ENCODE data around the gene FAT2. TPM values are rescaled to one million over a fixed set of nuclear protein-coding genes. Genes with fewer than 3 reads are reported as not detected.

Gene FAT2, protein sequence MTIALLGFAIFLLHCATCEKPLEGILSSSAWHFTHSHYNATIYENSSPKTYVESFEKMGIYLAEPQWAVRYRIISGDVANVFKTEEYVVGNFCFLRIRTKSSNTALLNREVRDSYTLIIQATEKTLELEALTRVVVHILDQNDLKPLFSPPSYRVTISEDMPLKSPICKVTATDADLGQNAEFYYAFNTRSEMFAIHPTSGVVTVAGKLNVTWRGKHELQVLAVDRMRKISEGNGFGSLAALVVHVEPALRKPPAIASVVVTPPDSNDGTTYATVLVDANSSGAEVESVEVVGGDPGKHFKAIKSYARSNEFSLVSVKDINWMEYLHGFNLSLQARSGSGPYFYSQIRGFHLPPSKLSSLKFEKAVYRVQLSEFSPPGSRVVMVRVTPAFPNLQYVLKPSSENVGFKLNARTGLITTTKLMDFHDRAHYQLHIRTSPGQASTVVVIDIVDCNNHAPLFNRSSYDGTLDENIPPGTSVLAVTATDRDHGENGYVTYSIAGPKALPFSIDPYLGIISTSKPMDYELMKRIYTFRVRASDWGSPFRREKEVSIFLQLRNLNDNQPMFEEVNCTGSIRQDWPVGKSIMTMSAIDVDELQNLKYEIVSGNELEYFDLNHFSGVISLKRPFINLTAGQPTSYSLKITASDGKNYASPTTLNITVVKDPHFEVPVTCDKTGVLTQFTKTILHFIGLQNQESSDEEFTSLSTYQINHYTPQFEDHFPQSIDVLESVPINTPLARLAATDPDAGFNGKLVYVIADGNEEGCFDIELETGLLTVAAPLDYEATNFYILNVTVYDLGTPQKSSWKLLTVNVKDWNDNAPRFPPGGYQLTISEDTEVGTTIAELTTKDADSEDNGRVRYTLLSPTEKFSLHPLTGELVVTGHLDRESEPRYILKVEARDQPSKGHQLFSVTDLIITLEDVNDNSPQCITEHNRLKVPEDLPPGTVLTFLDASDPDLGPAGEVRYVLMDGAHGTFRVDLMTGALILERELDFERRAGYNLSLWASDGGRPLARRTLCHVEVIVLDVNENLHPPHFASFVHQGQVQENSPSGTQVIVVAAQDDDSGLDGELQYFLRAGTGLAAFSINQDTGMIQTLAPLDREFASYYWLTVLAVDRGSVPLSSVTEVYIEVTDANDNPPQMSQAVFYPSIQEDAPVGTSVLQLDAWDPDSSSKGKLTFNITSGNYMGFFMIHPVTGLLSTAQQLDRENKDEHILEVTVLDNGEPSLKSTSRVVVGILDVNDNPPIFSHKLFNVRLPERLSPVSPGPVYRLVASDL (N-terminal part only)
- polyA plus RNA-seq (2013, experiment 1 of 2) = not detected
- polyA plus RNA-seq (2013, experiment 2 of 2) = not detected

DNA sequence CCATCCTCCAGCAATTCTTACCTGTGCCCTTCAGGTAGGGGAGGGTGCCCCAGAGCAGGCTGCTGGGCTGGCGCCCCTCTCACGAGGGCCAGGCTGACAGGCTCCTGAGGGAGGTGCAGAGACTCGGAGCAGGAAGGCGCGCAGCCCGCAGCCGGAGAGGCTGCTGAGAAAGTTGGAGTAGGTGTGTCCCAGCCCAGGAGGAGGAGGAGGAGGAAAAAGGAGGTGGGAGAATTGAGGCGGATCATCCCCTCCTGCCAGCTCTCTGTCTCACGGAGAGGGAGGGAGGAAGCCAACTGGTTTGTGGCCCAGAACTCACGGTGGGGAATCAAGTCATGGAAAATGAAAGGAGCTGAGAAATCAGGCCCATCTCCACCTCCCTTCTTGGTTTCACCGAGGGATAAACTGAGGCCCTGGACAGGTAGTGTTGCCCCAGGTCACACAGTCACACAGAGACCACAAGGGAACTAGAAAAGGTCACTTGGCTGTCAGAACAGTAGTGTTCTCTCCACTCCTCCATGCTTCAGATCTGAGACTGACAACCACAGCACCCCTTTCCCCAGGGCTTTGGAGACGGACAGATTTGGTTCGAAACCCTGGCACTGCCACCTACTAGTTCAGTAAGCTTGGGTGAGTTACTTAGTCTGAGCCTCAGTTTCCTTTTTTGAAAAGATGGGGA is at the start of gene FAT2:
TSS of gene FAT2 (minus strand) at position 188 of the 676 bp plus-strand sequence. CDS start 22,400 bp downstream, outside the sequence.
- Histone ChIP-seq H2BK120ac (ENCODE audit: low read depth, low read length) (no peak within 1 kb of the TSS), H2AK5ac (ENCODE audit: low read length, severe bottlenecking) (peak within 1 kb of the TSS; percentile 66), H2BK15ac (ENCODE audit: low read depth, poor library complexity, severe bottlenecking) (no peak within 1 kb of the TSS), H3K18ac (ENCODE audit: low read depth in 1 of 2, low read length in 2 of 2) (no peak within 1 kb of the TSS), H3K4me1 (ENCODE audit: control insufficient read depth, insufficient read depth, low read depth, low read length) (peaks cover 36% of the 10 kb centered on the region), H3K36me3 (ENCODE audit: control insufficient read depth in 1 of 2, insufficient read depth in 2 of 2, low read depth in 1 of 2, low read length in 2 of 2) (no peaks in the 10 kb centered on the region), H2AFZ (ENCODE audit: low read depth, low read length) (no peak within 1 kb of the TSS), H3K27me3 (ENCODE audit: control insufficient read depth in 1 of 2, insufficient read depth in 1 of 2, low read length in 2 of 2) (peaks cover 0 to 25% of the 10 kb centered on the region in 2 experiments), H2BK5ac (ENCODE audit: low read depth, low read length, poor library complexity, severe bottlenecking) (no peak within 1 kb of the TSS), H3K14ac (ENCODE audit: low read length in 2 of 2) (no peak within 1 kb of the TSS), H3K4ac (ENCODE audit: low read depth in 1 of 2, low read length in 2 of 2) (no peak within 1 kb of the TSS), H3K9me3 (ENCODE audit: control insufficient read depth, low read length) (no peaks in the 10 kb centered on the region), H3K4me3 (ENCODE audit: insufficient read depth in 1 of 2, low read depth in 1 of 2, low read length in 2 of 2) (no peak within 1 kb of the TSS), H3K23ac (ENCODE audit: low read length in 2 of 2) (no peak within 1 kb of the TSS), H3K9ac (ENCODE audit: low read length) (no peak within 1 kb of the TSS), H2BK12ac (ENCODE audit: low read length in 2 of 2) (no peak within 1 kb of the TSS), H4K91ac (ENCODE audit: low read length) (no peak within 1 kb of the TSS), H3K4me2 (ENCODE audit: low read length, poor library complexity, severe bottlenecking) (no peak within 1 kb of the TSS), H3K79me1 (replicated peaks; ENCODE audit: low read length, poor library complexity, severe bottlenecking) (no peaks in the 10 kb centered on the region), H4K8ac (ENCODE audit: low read length) (no peak within 1 kb of the TSS), H3K27ac (ENCODE audit: low read length, poor library complexity, severe bottlenecking) (no peak within 1 kb of the TSS)
- no peak for DNase-seq
- 30% methylated on average over 11 of the region's 13 CpGs for WGBS

DNA sequence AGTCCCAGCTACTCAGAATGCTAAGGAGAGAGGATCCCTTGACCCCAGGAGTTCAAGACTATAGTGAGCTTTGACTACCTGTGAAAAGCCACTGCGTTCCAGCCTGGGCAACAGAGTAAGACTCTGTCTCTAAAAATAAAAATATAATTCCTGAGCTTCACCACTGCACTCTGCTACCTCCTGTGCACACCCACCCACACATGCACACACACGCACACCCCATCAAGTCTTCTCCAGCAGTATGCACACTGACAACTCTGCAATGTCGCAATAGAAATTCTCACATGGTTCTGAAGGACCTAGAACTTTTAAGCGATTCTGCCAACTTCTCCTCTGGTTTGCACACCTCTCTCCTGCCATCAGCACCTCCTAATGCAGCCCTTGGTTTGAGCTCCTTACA is 47.5 kb upstream of the FAT2 start:
- Histone ChIP-seq H3K4me2 (ENCODE audit: low read length, poor library complexity, severe bottlenecking) (no peak overlapping the region), H4K91ac (ENCODE audit: low read length) (no peak overlapping the region), H2BK12ac (ENCODE audit: low read length in 2 of 2) (no peak overlapping the region), H3K27me3 (ENCODE audit: control insufficient read depth in 1 of 2, insufficient read depth in 1 of 2, low read length in 2 of 2) (peaks cover 0 to 48% of the 10 kb centered on the region in 2 experiments), H3K4me1 (ENCODE audit: control insufficient read depth, insufficient read depth, low read depth, low read length) (no peaks in the 10 kb centered on the region), H3K9me3 (ENCODE audit: control insufficient read depth, low read length) (no peaks in the 10 kb centered on the region), H3K79me1 (replicated peaks; ENCODE audit: low read length, poor library complexity, severe bottlenecking) (no peaks in the 10 kb centered on the region), H3K36me3 (ENCODE audit: control insufficient read depth in 1 of 2, insufficient read depth in 2 of 2, low read depth in 1 of 2, low read length in 2 of 2) (no peaks in the 10 kb centered on the region), H3K18ac (ENCODE audit: low read depth in 1 of 2, low read length in 2 of 2) (no peak overlapping the region), H3K27ac (ENCODE audit: low read length, poor library complexity, severe bottlenecking) (no peak overlapping the region), H2AK5ac (ENCODE audit: low read length, severe bottlenecking) (no peak overlapping the region), H2AFZ (ENCODE audit: low read depth, low read length) (no peak overlapping the region), H2BK15ac (ENCODE audit: low read depth, poor library complexity, severe bottlenecking) (no peak overlapping the region), H4K8ac (ENCODE audit: low read length) (no peak overlapping the region), H2BK120ac (ENCODE audit: low read depth, low read length) (no peak overlapping the region), H2BK5ac (ENCODE audit: low read depth, low read length, poor library complexity, severe bottlenecking) (no peak overlapping the region), H3K4ac (ENCODE audit: low read depth in 1 of 2, low read length in 2 of 2) (no peak overlapping the region), H3K9ac (ENCODE audit: low read length) (no peak overlapping the region), H3K23ac (ENCODE audit: low read length in 2 of 2) (no peak overlapping the region), H3K4me3 (ENCODE audit: insufficient read depth in 1 of 2, low read depth in 1 of 2, low read length in 2 of 2) (no peak overlapping the region), H3K14ac (ENCODE audit: low read length in 2 of 2) (no peak overlapping the region)
- 90% methylated on average over 4 of the region's 4 CpGs for WGBS
- DNase-seq = no peak

DNA sequence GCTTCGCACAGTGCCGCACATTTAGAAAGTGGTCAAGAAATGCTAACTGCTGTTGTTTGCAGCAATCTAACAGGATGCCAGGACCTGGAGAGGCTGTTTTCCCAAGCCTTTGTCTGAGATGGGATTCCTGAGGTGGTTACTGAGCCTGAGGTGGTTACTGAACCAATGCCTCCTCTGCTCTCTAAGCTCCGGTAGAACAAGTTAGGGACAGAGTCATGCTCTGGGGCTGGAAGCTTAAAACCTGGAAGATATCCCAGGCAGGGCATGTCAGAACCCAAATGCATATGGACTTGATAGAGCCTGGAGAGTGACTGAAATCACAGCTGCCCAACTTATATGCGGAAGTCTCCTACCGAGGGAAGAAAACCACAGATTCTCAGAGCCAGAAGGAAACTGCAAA is 46.5 kb upstream of the FAT2 start:
- H3K27ac ChIP-seq (ENCODE audit: low read length, poor library complexity, severe bottlenecking) = no peak overlapping the region
- H2BK120ac ChIP-seq (ENCODE audit: low read depth, low read length) = no peak overlapping the region
- H3K4me2 ChIP-seq (ENCODE audit: low read length, poor library complexity, severe bottlenecking) = no peak overlapping the region
- no peaks in the 10 kb centered on the region for H3K9me3 ChIP-seq (ENCODE audit: control insufficient read depth, low read length)
- no peak overlapping the region for H3K4me3 ChIP-seq (ENCODE audit: insufficient read depth in 1 of 2, low read depth in 1 of 2, low read length in 2 of 2)
- WGBS = 93% methylated on average over 5 of the region's 5 CpGs
- H2AFZ ChIP-seq (ENCODE audit: low read depth, low read length) = no peak overlapping the region
- H3K18ac ChIP-seq (ENCODE audit: low read depth in 1 of 2, low read length in 2 of 2) = no peak overlapping the region
- peaks cover 0 to 50% of the 10 kb centered on the region in 2 experiments for H3K27me3 ChIP-seq (ENCODE audit: control insufficient read depth in 1 of 2, insufficient read depth in 1 of 2, low read length in 2 of 2)
- H3K4me1 ChIP-seq (ENCODE audit: control insufficient read depth, insufficient read depth, low read depth, low read length) = no peaks in the 10 kb centered on the region
- H2BK5ac ChIP-seq (ENCODE audit: low read depth, low read length, poor library complexity, severe bottlenecking) = no peak overlapping the region
- H3K23ac ChIP-seq (ENCODE audit: low read length in 2 of 2) = no peak overlapping the region
- no peaks in the 10 kb centered on the region for H3K36me3 ChIP-seq (ENCODE audit: control insufficient read depth in 1 of 2, insufficient read depth in 2 of 2, low read depth in 1 of 2, low read length in 2 of 2)
- no peak overlapping the region for H2AK5ac ChIP-seq (ENCODE audit: low read length, severe bottlenecking)
- no peak overlapping the region for H3K4ac ChIP-seq (ENCODE audit: low read depth in 1 of 2, low read length in 2 of 2)
- H4K91ac ChIP-seq (ENCODE audit: low read length) = no peak overlapping the region
- H2BK12ac ChIP-seq (ENCODE audit: low read length in 2 of 2) = no peak overlapping the region
- H3K9ac ChIP-seq (ENCODE audit: low read length) = no peak overlapping the region
- DNase-seq = no peak
- no peak overlapping the region for H4K8ac ChIP-seq (ENCODE audit: low read length)
- no peak overlapping the region for H3K14ac ChIP-seq (ENCODE audit: low read length in 2 of 2)
- no peak overlapping the region for H2BK15ac ChIP-seq (ENCODE audit: low read depth, poor library complexity, severe bottlenecking)
- H3K79me1 ChIP-seq (replicated peaks; ENCODE audit: low read length, poor library complexity, severe bottlenecking) = no peaks in the 10 kb centered on the region
